Measurements from ENCODE around the gene VKORC1L1. TPM values are rescaled to one million over a fixed set of nuclear protein-coding genes. Genes with fewer than 3 reads are reported as not detected.
A peak's percentile ranks its signal among the peaks of the same experiment; 100 is the strongest.

Gene VKORC1L1
- total and polyA plus RNA-seq, 9 of the 15 experiments (the other 6 are each of a cell fraction or from before 2014, with no cell fraction given) = 6.8 to 36.5 (median 19.3) TPM

GRCh38 chr7:65981965-65982792 lies 109.3 kb downstream of the VKORC1L1 start, which contains the start of gene GUSB (continued):
- TF ChIP-seq CHD7 (IDR thresholded peaks at IDR 0.05; ENCODE audit: low read depth, low read length) (no peak), ZBTB9 (CRISPR knock-in tag; IDR thresholded peaks at IDR 0.05) (peak; percentile 81; the same call in 1 of the 2 replicates), HLTF (IDR thresholded peaks at IDR 0.05) (no peak), ELF2 (CRISPR knock-in tag; IDR thresholded peaks at IDR 0.05) (peak; percentile 63; the same call in 1 of the 2 replicates), SMARCB1 (IDR thresholded peaks at IDR 0.05; ENCODE audit: insufficient read length, low read depth) (no peak), ZNF24 (IDR thresholded peaks at IDR 0.05) (0 out of 2 replicates have a peak, but pooled peaks have one; percentile 3), TRIM28 (IDR thresholded peaks at IDR 0.05) (no peak), SMAD2 (IDR thresholded peaks at IDR 0.05; ENCODE audit: low read depth, low read length) (no peak), THRA (IDR thresholded peaks at IDR 0.05) (no peak), NCOA6 (IDR thresholded peaks at IDR 0.05) (peak; percentile 90), EWSR1 (IDR thresholded peaks at IDR 0.05; ENCODE audit: borderline replicate concordance, low read depth, partially characterized antibody) (no peak), ILK (tag; IDR thresholded peaks at IDR 0.05; ENCODE audit: borderline replicate concordance, low read depth) (no peak), RHOXF2B (CRISPR knock-in tag; conservative IDR thresholded peaks at IDR 0.05) (no peak), TSC22D4 (tag; IDR thresholded peaks at IDR 0.05) (no peak), CREBBP (IDR thresholded peaks at IDR 0.05; ENCODE audit: low read depth, low read length) (no peak)
